Left cardiac atrium (tissue), 4 donors: ENCODE measurements around the gene PJA1. TPM values are rescaled to one million over a fixed set of nuclear protein-coding genes. Genes with fewer than 3 reads are reported as not detected.
A peak's percentile ranks its signal among the peaks of the same experiment; 100 is the strongest.

Experiments used
- ATAC-seq, 2 donors: fragments of 200-7000 bp; cut with Tn5 transposase; one replicate each; pipeline ENCODE4 v1.9.1; 2020; ENCODE audit warnings: mild to moderate bottlenecking in 2 of 2, moderate library complexity in 2 of 2
- DNase-seq: peaks from one replicate; pipeline ENCODE4 v3.0.0-alpha.2; 2020
- intact Hi-C, 2 donors: fragments of 100-400 bp; cut with DNase I; formaldehyde crosslinking; loops; one replicate each; pipeline versions ENCODE4 v1.14.1 to v1.15.1; 2022 to 2023
- total RNA-seq, 2 donors: library from RNA; stranded (reverse); fragmentation: NEBNext Ultra II Directional; extraction: Animal tissue kit (Norgen Biotek cat#: 25700); gene quantifications; one replicate each; pipeline ENCODE4 v1.2.1, GENCODE V29; 2021
- donor health status: DM: no; HTN: yes; CAD: no.
- donor health status: DM: no; HTN: yes; CAD: no; lungs with severe emphysema.
- donor health status: DM: yes; HTN: yes; CAD: no.
- donor health status: Dilated cardiomyopathy.

Gene PJA1
- total RNA-seq, 2 donors from 2014 or later: 16.9 to 23.4 TPM

- ATAC-seq (peak in 1 of 2 donors; percentile 62), DNase-seq (no peak)
- intact Hi-C loops: no loop called here
Measured at GRCh38 chrX:69126642-69127041, 38.6 kb downstream of the PJA1 start.

DNA sequence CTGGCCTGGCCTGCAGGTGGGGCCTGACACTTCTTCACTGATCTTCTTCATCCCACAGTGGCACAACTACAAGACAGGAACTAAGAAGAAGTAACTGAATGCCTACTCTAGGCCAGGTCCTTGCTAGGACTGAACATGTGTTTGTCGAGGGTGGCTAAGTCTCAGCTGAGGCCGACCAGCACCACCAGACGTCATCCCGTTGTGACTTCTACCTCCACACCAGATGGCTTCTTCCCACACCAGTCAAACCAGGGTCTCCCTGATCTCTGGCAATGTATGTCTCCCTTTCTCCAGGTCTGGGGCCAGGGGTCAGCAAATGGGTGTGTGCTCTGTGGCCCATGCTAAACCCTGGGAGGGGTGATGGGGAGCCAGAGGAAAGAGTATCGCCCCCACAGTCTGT is 40.2 kb downstream of the PJA1 start:
- intact Hi-C loops: no loop called here
- ATAC-seq: no peak
- DNase-seq: no peak

GRCh38 chrX:69124108-69124507 is 41.1 kb downstream of the PJA1 start:
- ATAC-seq (no peak), DNase-seq (no peak)
- intact Hi-C loops: no loop called here

DNA sequence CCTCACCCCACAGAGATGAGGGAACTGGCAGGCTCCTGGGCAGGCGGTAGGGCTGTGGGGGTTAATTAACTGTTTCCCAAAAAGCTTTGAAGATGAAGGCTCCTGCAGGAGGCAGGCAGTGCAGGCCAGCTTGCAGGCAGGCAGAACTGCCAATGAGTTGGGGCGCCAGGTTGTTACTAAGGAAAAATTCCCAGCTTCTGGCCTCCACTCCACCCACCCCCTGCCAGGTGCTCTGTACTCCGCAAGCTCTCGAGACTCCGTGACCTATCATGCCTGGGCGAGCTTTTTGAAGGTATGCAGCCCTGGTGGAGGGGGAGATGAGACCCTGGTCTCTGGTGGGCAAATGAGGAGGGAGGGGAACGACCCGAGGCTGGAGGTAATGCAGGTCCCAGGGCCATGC is 41.8 kb downstream of the PJA1 start:
- no peak for DNase-seq
- intact Hi-C loops: no loop called here
- no peak for ATAC-seq

DNA sequence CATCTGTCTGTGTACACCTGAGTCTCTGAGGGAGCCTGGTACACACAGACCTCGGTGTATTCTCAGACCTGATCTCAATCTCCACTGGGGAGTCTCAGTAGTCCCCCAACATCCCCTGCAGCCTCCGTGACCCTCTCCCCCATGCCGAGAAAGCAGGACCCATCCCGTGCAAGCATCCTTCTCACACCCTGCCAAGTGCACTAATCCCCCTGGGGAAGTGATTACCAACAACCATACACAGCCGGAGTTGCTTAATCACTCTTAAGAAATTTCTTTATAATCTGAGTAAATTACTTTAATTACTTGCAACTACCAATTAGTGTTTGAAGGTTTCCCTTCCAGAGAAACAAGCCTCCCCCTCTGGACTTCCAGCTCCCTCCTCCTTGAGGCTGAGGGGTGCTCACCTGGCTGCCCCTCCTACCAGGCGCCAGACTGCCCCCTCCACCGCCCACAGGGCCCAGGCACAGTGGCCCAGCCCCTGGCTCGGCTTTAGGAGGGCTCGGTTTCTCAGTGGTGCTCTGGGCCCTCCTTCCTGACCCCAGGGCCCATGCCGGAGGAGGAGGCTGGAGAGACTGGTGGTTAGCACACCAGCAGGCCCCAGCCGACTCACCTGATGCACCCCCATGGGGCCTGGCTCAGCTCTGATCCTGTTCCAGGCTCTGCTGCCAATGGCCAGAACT is 43.8 kb downstream of the PJA1 start:
- ATAC-seq (no peak), DNase-seq (no peak)
- intact Hi-C loops: no loop called here

- DNase-seq (no peak), ATAC-seq (no peak)
- intact Hi-C loops: no loop called here
Measured at GRCh38 chrX:69120476-69120875, 44.8 kb downstream of the PJA1 start.

DNA sequence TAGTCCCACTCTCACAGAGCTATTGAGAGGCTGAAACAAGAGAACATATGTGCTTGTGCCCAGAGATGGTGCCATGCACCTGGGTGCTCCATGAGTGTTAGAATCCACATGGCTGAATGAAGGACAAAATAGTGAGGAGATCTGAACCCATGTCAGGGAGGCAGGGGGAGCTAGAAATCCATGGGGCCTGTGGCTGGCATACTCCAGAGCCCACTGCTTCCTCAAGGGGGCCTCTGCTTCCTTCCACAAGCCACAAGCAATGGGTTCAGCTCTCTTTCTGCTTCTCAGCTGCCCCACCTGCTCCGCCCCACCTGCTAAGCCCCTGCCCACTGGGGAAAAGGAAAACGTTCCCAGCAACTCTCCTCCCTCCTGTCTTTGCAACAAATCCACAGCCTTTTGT is 46.1 kb downstream of the PJA1 start:
- DNase-seq (no peak), ATAC-seq (no peak)
- intact Hi-C loops: no loop called here

GRCh38 chrX:69117876-69118526 is 47.3 kb downstream of the PJA1 start:
- DNase-seq (no peak), ATAC-seq (peak; percentile 17 to 34)
- intact Hi-C loops: no loop called here

DNA sequence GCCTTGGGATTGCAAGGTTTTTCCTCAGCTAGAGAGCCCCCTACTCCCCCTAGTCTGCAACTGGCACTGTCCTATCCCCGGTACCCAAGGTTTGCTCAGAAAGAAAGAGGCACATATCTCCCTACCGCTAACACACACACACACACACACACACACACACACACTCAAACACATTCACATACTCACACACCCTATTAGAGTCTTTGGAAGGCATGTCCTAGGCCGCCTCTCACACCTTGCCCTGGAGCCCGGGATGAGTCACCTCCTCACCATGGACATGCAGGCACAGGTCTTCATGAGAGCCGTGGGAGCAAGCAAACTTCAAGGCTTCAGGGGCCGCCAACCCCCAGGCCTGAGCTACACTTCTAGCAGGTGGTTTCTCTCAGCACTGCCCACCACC is 49.2 kb downstream of the PJA1 start:
- intact Hi-C loops: no loop called here
- ATAC-seq: no peak
- DNase-seq: no peak

GRCh38 chrX:69113723-69114122 is 51.5 kb downstream of the PJA1 start:
- DNase-seq (no peak), ATAC-seq (peak in 1 of 2 donors; percentile 53)
- intact Hi-C loops: no loop called here
